Measurements from ENCODE around the gene BTN3A1. TPM values are rescaled to one million over a fixed set of nuclear protein-coding genes. Genes with fewer than 3 reads are reported as not detected.

BTN3A1 gene
- total and polyA plus RNA-seq, 2 of the 13 experiments (the other 11 are each of a cell fraction or from before 2014, with no cell fraction given), result 13.3 to 14.0 TPM

- ChIA-PET CTCF (ENCODE audit: low intra/inter-chr PET ratio, low total read pairs) (no interaction called here), POLR2A (interaction anchor here (1.6 kb wide), 1 partner anchor 17 kb away, joined by 5 read pairs; no protein-coding TSS in a partner anchor)
- in situ Hi-C loops (cut with HindIII; ENCODE audit: extremely low pct_ligation_motif_present, low pct_unique_long_range_greater_than_20kb), result no loop called here
- Histone ChIP-seq H3K27ac (ENCODE audit: extremely low read length, insufficient read depth, low read length) (peak overlapping the region; percentile 69), H4K20me1 (ENCODE audit: insufficient read depth, low read length) (no peaks in the 10 kb centered on the region), H3K4me2 (ENCODE audit: low read depth, low read length) (peak overlapping the region; percentile 81), H3K4me3 (replicated peaks in 1 of 3; ENCODE audit: insufficient read depth in 1 of 3, low read depth in 2 of 3, low read length in 3 of 3) (peak overlapping the region; percentile 87 to 93 (median 88)), H3K4me1 (ENCODE audit: insufficient read depth, low read length) (peaks cover 37% of the 10 kb centered on the region), H3K9ac (ENCODE audit: insufficient read depth, low read depth, low read length) (peak overlapping the region; percentile 89), H3K79me2 (ENCODE audit: insufficient read depth, low read length) (peaks cover 20% of the 10 kb centered on the region), H3K27me3 (ENCODE audit: control insufficient read depth in 1 of 2, insufficient read depth in 2 of 2, low read length in 2 of 2) (no peaks in the 10 kb centered on the region; a peak in 1 of 5 replicates), H3K9me3 (ENCODE audit: low read length) (no peaks in the 10 kb centered on the region), H2AFZ (ENCODE audit: low read length) (peak overlapping the region; percentile 95), H3K36me3 (replicated peaks in 1 of 2; ENCODE audit: control insufficient read depth in 1 of 2, insufficient read depth in 2 of 2, low read length in 2 of 2) (peaks cover 5 to 14% of the 10 kb centered on the region in 2 experiments; a peak in 4 of 5 replicates)
- FAIRE-seq, result no peak
- 18% methylated on average over 9 of the region's 9 CpGs for WGBS (ENCODE audit: low lambda C conversion rate)
- ATAC-seq, result peak; percentile 70
- BruUV-seq (replicated peaks), result no TSS peak
- no peak for DNase-seq (ENCODE audit: low spot score)
- intact Hi-C loops (cut with micrococcal nuclease; ENCODE audit: unreplicated experiment), result loop anchor here (1.0 to 5.0 kb wide), 3 partner anchors 18 to 65 kb away; partner anchors contain the start of gene BTN3A1
- 0 out of 2 replicates have a peak, but pooled peaks have one; percentile 77 for TF ChIP-seq ZNF33A (CRISPR knock-in tag; IDR thresholded peaks at IDR 0.05; ENCODE audit: borderline replicate concordance)
- TF ChIP-seq ATF5 (CRISPR knock-in tag; IDR thresholded peaks at IDR 0.05; ENCODE audit: low read depth), result no peak; the same call in 1 of the 2 replicates
- no peak for TF ChIP-seq EED (CRISPR knock-in tag; IDR thresholded peaks at IDR 0.05)
- no peak for TF ChIP-seq ARNT (IDR thresholded peaks at IDR 0.05)
- no peak for TF ChIP-seq ZNF552 (CRISPR knock-in tag; IDR thresholded peaks at IDR 0.05; ENCODE audit: borderline replicate concordance)
- peak; percentile 32; the same call in 1 of the 2 replicates for TF ChIP-seq ZNF33B (CRISPR knock-in tag; IDR thresholded peaks at IDR 0.05)
- TF ChIP-seq ZNF713 (CRISPR knock-in tag; IDR thresholded peaks at IDR 0.05), result no peak
- TF ChIP-seq MAX (IDR thresholded peaks at IDR 0.05), result no peak
- TF ChIP-seq ZNF781 (CRISPR knock-in tag; IDR thresholded peaks at IDR 0.05; ENCODE audit: borderline replicate concordance, not compliant biosample characterization), result no peak
- TF ChIP-seq STAT5B (CRISPR knock-in tag; IDR thresholded peaks at IDR 0.05), result no peak
- 0 out of 2 replicates have a peak, but pooled peaks have one; percentile 4 for TF ChIP-seq IRX3 (CRISPR knock-in tag; IDR thresholded peaks at IDR 0.05; ENCODE audit: borderline replicate concordance, low read depth)
- TF ChIP-seq FLYWCH1 (CRISPR knock-in tag; IDR thresholded peaks at IDR 0.05), result no peak
- TF ChIP-seq HMGXB3 (CRISPR knock-in tag; IDR thresholded peaks at IDR 0.05; ENCODE audit: borderline replicate concordance), result 0 out of 2 replicates have a peak, but pooled peaks have one; percentile 11
- 0 out of 2 replicates have a peak, but pooled peaks have one; percentile 24 for TF ChIP-seq MEIS1 (CRISPR knock-in tag; IDR thresholded peaks at IDR 0.05; ENCODE audit: borderline replicate concordance)
- TF ChIP-seq HNRNPK (IDR thresholded peaks at IDR 0.05; ENCODE audit: low read depth, low read length, poor library complexity, severe bottlenecking), result no peak
Measured at GRCh38 chr6:26457264-26457805, 55.3 kb downstream of the BTN3A1 start.
